H9 (cell line): Measurements from ENCODE around the gene PRKAG3. TPM values are rescaled to one million over a fixed set of nuclear protein-coding genes. Genes with fewer than 3 reads are reported as not detected.

Source experiments
- DNase-seq: peaks from one replicate; pipeline ENCODE4 v3.0.0-alpha.2; 2017
- H2AFZ ChIP-seq: one replicate; pipeline ENCODE4 v1.6.1; 2013; ENCODE audit warnings: mild to moderate bottlenecking, low read length, control low read depth, moderate library complexity
- H2AK5ac ChIP-seq: 2 replicates; pipeline ENCODE4 v1.6.1; 2013; ENCODE audit warnings: low read length, control low read depth, mixed read lengths; ENCODE audit not compliant: insufficient read length
- H2BK120ac ChIP-seq: one replicate; pipeline ENCODE4 v1.6.1; 2013; ENCODE audit warnings: low read depth, mild to moderate bottlenecking, low read length, control low read depth, inconsistent platforms; ENCODE audit not compliant: poor library complexity, severe bottlenecking
- H2BK12ac ChIP-seq: 2 replicates; pipeline ENCODE4 v1.6.1; 2013; ENCODE audit warnings: low read length, control low read depth, mixed read lengths, low read depth; ENCODE audit not compliant: insufficient read length
- H2BK15ac ChIP-seq: 2 replicates; pipeline ENCODE4 v1.6.1; 2013; ENCODE audit warnings: low read depth, low read length, control low read depth
- H2BK20ac ChIP-seq: one replicate; pipeline ENCODE4 v1.6.1; 2013; ENCODE audit warnings: low read depth, mild to moderate bottlenecking, low read length, control low read depth, inconsistent platforms; ENCODE audit not compliant: poor library complexity, severe bottlenecking
- H2BK5ac ChIP-seq: 2 replicates; pipeline ENCODE4 v1.6.1; 2013; ENCODE audit warnings: low read length, control low read depth, mixed read lengths; ENCODE audit not compliant: insufficient read length
- H3K14ac ChIP-seq: 2 replicates; pipeline ENCODE4 v1.6.1; 2013; ENCODE audit warnings: low read length, control low read depth; ENCODE audit not compliant: insufficient read depth
- H3K18ac ChIP-seq: 2 replicates; pipeline ENCODE4 v1.6.1; 2013; ENCODE audit warnings: low read depth, mild to moderate bottlenecking, mixed read lengths, low read length, control low read depth; ENCODE audit not compliant: insufficient read length
- H3K23ac ChIP-seq: 2 replicates; pipeline ENCODE4 v1.6.1; 2013; ENCODE audit warnings: low read length, control low read depth, mixed read lengths, low read depth; ENCODE audit not compliant: insufficient read length
- H3K23me2 ChIP-seq: 2 replicates; pipeline ENCODE4 v1.6.1; 2013; ENCODE audit warnings: low read depth, mild to moderate bottlenecking, mixed read lengths, low read length, control low read depth; ENCODE audit not compliant: insufficient read length, poor library complexity, severe bottlenecking
- H3K27ac ChIP-seq: 2 replicates; pipeline ENCODE4 v1.5.1; 2013; ENCODE audit warnings: low read length, control low read depth, mixed read lengths, low read depth; ENCODE audit not compliant: insufficient read length
- H3K27me3 ChIP-seq: 2 replicates; pipeline ENCODE4 v1.6.1; 2013; ENCODE audit warnings: low read length, control low read depth, inconsistent platforms; ENCODE audit not compliant: insufficient read depth
- H3K4ac ChIP-seq: 2 replicates; pipeline ENCODE4 v1.6.1; 2013; ENCODE audit warnings: low read depth, mild to moderate bottlenecking, control low read depth, inconsistent platforms, low read length, moderate library complexity
- H3K4me1 ChIP-seq: 2 replicates; pipeline ENCODE4 v1.6.1; 2013; ENCODE audit warnings: low read length, control low read depth, inconsistent platforms; ENCODE audit not compliant: insufficient read depth
- H3K4me2 ChIP-seq: 2 replicates; pipeline ENCODE4 v1.6.1; 2013; ENCODE audit warnings: low read length, control low read depth, mixed read lengths; ENCODE audit not compliant: insufficient read length, insufficient read depth
- H3K56ac ChIP-seq: 2 replicates; pipeline ENCODE4 v1.6.1; 2013; ENCODE audit warnings: low read depth, mild to moderate bottlenecking, mixed read lengths, low read length, control low read depth; ENCODE audit not compliant: insufficient read length
- H3K79me1 ChIP-seq: 2 replicates; pipeline ENCODE4 v1.6.1; 2013; ENCODE audit warnings: low read depth, mild to moderate bottlenecking, moderate library complexity, low read length, control low read depth, inconsistent platforms; ENCODE audit not compliant: insufficient read depth, poor library complexity, severe bottlenecking
- H3K79me2 ChIP-seq: 2 replicates; pipeline ENCODE4 v1.6.1; 2013; ENCODE audit warnings: low read length, control low read depth, inconsistent platforms; ENCODE audit not compliant: insufficient read depth
- H3K9ac ChIP-seq: 2 replicates; pipeline ENCODE4 v1.6.1; 2013; ENCODE audit warnings: low read length, control low read depth, mixed read lengths; ENCODE audit not compliant: insufficient read length; ENCODE audit errors: extremely low read depth
- H3K9me3 ChIP-seq: one replicate; pipeline ENCODE4 v1.6.1; 2013; ENCODE audit warnings: low read depth, low read length, inconsistent platforms; ENCODE audit not compliant: control insufficient read depth
- H3T11ph ChIP-seq: one replicate; pipeline ENCODE4 v1.6.1; 2013; ENCODE audit warnings: mild to moderate bottlenecking, low read length, control low read depth, inconsistent platforms
- H4K20me1 ChIP-seq: one replicate; pipeline ENCODE4 v1.6.1; 2013; ENCODE audit not compliant: control insufficient read depth, insufficient read length, insufficient read depth
- H4K5ac ChIP-seq: 2 replicates; pipeline ENCODE4 v1.6.1; 2013; ENCODE audit warnings: low read depth, mild to moderate bottlenecking, mixed read lengths, low read length, control low read depth; ENCODE audit not compliant: insufficient read length
- H4K8ac ChIP-seq: replicated peaks from 2 replicates; pipeline ENCODE4 v1.6.1; 2013; ENCODE audit warnings: low read length, control low read depth, mixed read lengths, low read depth; ENCODE audit not compliant: insufficient read length
- H4K91ac ChIP-seq: 2 replicates; pipeline ENCODE4 v1.6.1; 2013; ENCODE audit warnings: low read depth, mild to moderate bottlenecking, moderate library complexity, mixed read lengths, low read length, control low read depth; ENCODE audit not compliant: insufficient read length
- H3K27ac Mint-ChIP-seq, 3 experiments: 2 replicates in 2 of 3; 3 replicates in 1 of 3; pipeline ENCODE4 v1.8.0; 2020 to 2021; ENCODE audit warnings: mixed read lengths in 3 of 3, mild to moderate bottlenecking in 1 of 3, moderate library complexity in 1 of 3
- H3K27me3 Mint-ChIP-seq: 2 replicates; pipeline ENCODE4 v1.8.0; 2021; ENCODE audit warnings: low read depth, mild to moderate bottlenecking, moderate library complexity, mixed read lengths
- H3K36me3 Mint-ChIP-seq, 3 experiments: 2 replicates in 2 of 3; 3 replicates in 1 of 3; pipeline ENCODE4 v1.8.0; 2020 to 2021; ENCODE audit warnings: low read depth in 3 of 3, mixed read lengths in 3 of 3; ENCODE audit not compliant: insufficient read depth in 1 of 3
- H3K4me1 Mint-ChIP-seq, 2 experiments: 2 replicates each; pipeline ENCODE4 v1.8.0; 2020; ENCODE audit warnings: mixed read lengths in 2 of 2
- H3K4me3 Mint-ChIP-seq, 2 experiments: 2 replicates in 1 of 2; 3 replicates in 1 of 2; pipeline ENCODE4 v1.8.0; 2020 to 2021; ENCODE audit warnings: mild to moderate bottlenecking in 2 of 2, mixed read lengths in 2 of 2, moderate library complexity in 1 of 2
- H3K9me3 Mint-ChIP-seq, 2 experiments: 2 replicates in 1 of 2; 3 replicates in 1 of 2; pipeline ENCODE4 v1.8.0; 2020; ENCODE audit warnings: mild to moderate bottlenecking in 2 of 2, mixed read lengths in 2 of 2, moderate library complexity in 1 of 2
- CTCF ChIP-seq: fragments of 200-600 bp; sonication (generic); conservative IDR thresholded peaks from 3 replicates; pipeline ENCODE4 v1.8.0; 2021; ENCODE audit warnings: antibody characterized with exemption, mild to moderate bottlenecking
- WGBS: extraction: QIAGEN DNeasy Blood & Tissue Kit; methylation state at CpG from one replicate; pipeline ENCODE4 v1.1.7; 2013; ENCODE audit warnings: missing lambda C conversion rate, low lambda C conversion rate, mixed read lengths; ENCODE audit not compliant: insufficient read length; ENCODE audit errors: extremely low coverage; 5-methylcytosine and 5-hydroxymethylcytosine counted together
- total RNA-seq: library from RNA; stranded (reverse); gene quantifications from 2 replicates; pipeline ENCODE4 v1.2.1, GENCODE V29; 2021

The PRKAG3 gene
- total RNA-seq, 1 experiment from 2014 or later: not detected

GRCh38 chr2:218832520-218832919, 917 bp upstream of the PRKAG3 start:
- Histone ChIP-seq H2AK5ac (no peak overlapping the region), H4K91ac (no peak overlapping the region), H4K5ac (no peak overlapping the region), H2BK5ac (no peak overlapping the region), H3K79me2 (no peaks in the 10 kb centered on the region), H2AFZ (no peak overlapping the region), H3K9ac (no peak overlapping the region), H3K79me1 (no peaks in the 10 kb centered on the region), H2BK12ac (no peak overlapping the region), H3K9me3 (no peaks in the 10 kb centered on the region), H3K23ac (no peak overlapping the region), H3K14ac (no peak overlapping the region), H3K56ac (no peak overlapping the region), H3K27ac (no peak overlapping the region), H2BK20ac (no peak overlapping the region), H3K23me2 (no peaks in the 10 kb centered on the region), H3K4ac (no peak overlapping the region), H2BK120ac (no peak overlapping the region), H4K20me1 (no peaks in the 10 kb centered on the region), H3K18ac (no peak overlapping the region), H3K4me2 (no peak overlapping the region), H3T11ph (no peak overlapping the region), H3K27me3 (no peaks in the 10 kb centered on the region), H3K4me1 (no peaks in the 10 kb centered on the region), H4K8ac (no peak overlapping the region), H2BK15ac (no peak overlapping the region)
- Mint-ChIP-seq H3K4me1 (peaks cover 3 to 5% of the 10 kb centered on the region in 2 experiments; a peak in 1 of 4 replicates), H3K9me3 (no peaks in the 10 kb centered on the region; a peak in 1 of 5 replicates), H3K36me3 (no peaks in the 10 kb centered on the region), H3K27ac (no peak overlapping the region), H3K4me3 (no peak overlapping the region), H3K27me3 (peaks cover 22% of the 10 kb centered on the region)
- no CpG with 5 or more reads among the region's 3 CpGs for WGBS
- DNase-seq: no peak
- no peak for TF ChIP-seq CTCF
